H1 (cell line): ENCODE measurements around the gene PES1.
A peak's percentile ranks its signal among the peaks of the same experiment; 100 is the strongest.

Experiments
- CHD1 ChIP-seq: IDR thresholded peaks from 2 replicates; pipeline ENCODE4 v1.6.1; 2012; ENCODE audit warnings: low read depth, low read length, improper control_type of control experiment
- CTCF ChIP-seq, 3 experiments: IDR thresholded peaks; 1 replicate in 2 of 3; 2 replicates in 1 of 3; pipeline versions ENCODE4 v1.5.1 to v1.6.1; 2011; ENCODE audit warnings: low read length in 3 of 3, mild to moderate bottlenecking in 3 of 3, inconsistent platforms in 2 of 3, low read depth in 1 of 3, moderate library complexity in 1 of 3; ENCODE audit not compliant: insufficient read depth in 1 of 3; ENCODE audit errors: control extremely low read depth in 1 of 3
- NRF1 ChIP-seq: IDR thresholded peaks from 2 replicates; pipeline ENCODE4 v1.6.1; 2011; ENCODE audit warnings: mild to moderate bottlenecking, low read depth, low read length, improper control_type of control experiment
- ZNF274 ChIP-seq: IDR thresholded peaks from 2 replicates; pipeline ENCODE4 v1.7.0; 2012; ENCODE audit warnings: low read length, borderline replicate concordance; ENCODE audit errors: extremely low read depth

- TF ChIP-seq CTCF (IDR thresholded peaks at IDR 0.05; ENCODE audit: control extremely low read depth in 1 of 3, insufficient read depth in 1 of 3, low read depth in 1 of 3, low read length in 3 of 3) (peak; percentile 43 to 62 (median 48)), CHD1 (no peak), NRF1 (no peak), ZNF274 (no peak)
Observed at GRCh38 chr22:30555282-30556210, 36.2 kb downstream of the PES1 start.
